NCI-H2081 (cell line): Measurements from ENCODE around the gene VCPKMT.

Experiments
- DNase-seq, 2 experiments: peaks; one replicate each; lab custom pipeline; 2025; lab: John Stamatoyannopoulos, UW

VCPKMT gene

GRCh38 chr14:50116181-50116956, at the start of gene VCPKMT:
Gene VCPKMT, minus strand, starts transcription at chr14:50116572. Its CDS starts 20 bp downstream, at chr14:50116552.
- DNase-seq = peak; percentile 93 to 96

GRCh38 chr14:50156111-50156510, 39.7 kb upstream of the VCPKMT start:
- DNase-seq = no peak

- DNase-seq = no peak
Measured at GRCh38 chr14:50148799-50149198, 32.4 kb upstream of the VCPKMT start.

- no peak for DNase-seq
Measured at GRCh38 chr14:50139192-50139591, 22.8 kb upstream of the VCPKMT start.

GRCh38 chr14:50127802-50128201, 11.4 kb upstream of the VCPKMT start:
- no peak for DNase-seq

GRCh38 chr14:50123062-50123461, 6.7 kb upstream of the VCPKMT start:
- DNase-seq = peak; percentile 65 to 87

- no peak for DNase-seq
Measured at GRCh38 chr14:50122291-50122690, 5.9 kb upstream of the VCPKMT start.

GRCh38 chr14:50121486-50121885, 5.1 kb upstream of the VCPKMT start:
- peak in 1 of 2 experiments; percentile 30 for DNase-seq

- DNase-seq = no peak
Measured at GRCh38 chr14:50117456-50117855, 1.1 kb upstream of the VCPKMT start.

- DNase-seq = no peak
Measured at GRCh38 chr14:50116966-50117365, 594 bp upstream of the VCPKMT start.

- no peak for DNase-seq
Measured at GRCh38 chr14:50113381-50114035, 2.9 kb downstream of the VCPKMT start.

- DNase-seq = no peak
Measured at GRCh38 chr14:50110323-50111037, 5.9 kb downstream of the VCPKMT start.

- peak in 1 of 2 experiments; percentile 9 for DNase-seq
Measured at GRCh38 chr14:50109342-50109741, 7.0 kb downstream of the VCPKMT start.

- DNase-seq = no peak
Measured at GRCh38 chr14:50107850-50108249, 8.5 kb downstream of the VCPKMT start.

GRCh38 chr14:50106178-50106577, 10.2 kb downstream of the VCPKMT start:
- no peak for DNase-seq

GRCh38 chr14:50103558-50103957, 12.8 kb downstream of the VCPKMT start:
- DNase-seq = no peak

- no peak for DNase-seq
Measured at GRCh38 chr14:50101417-50101816, 15.0 kb downstream of the VCPKMT start.

GRCh38 chr14:50100805-50101204, 15.6 kb downstream of the VCPKMT start:
- no peak for DNase-seq

- DNase-seq = no peak
Measured at GRCh38 chr14:50099335-50099734, 17.0 kb downstream of the VCPKMT start.

GRCh38 chr14:50095895-50096294, 20.5 kb downstream of the VCPKMT start:
- DNase-seq = no peak

- DNase-seq = no peak
Measured at GRCh38 chr14:50094056-50094755, 22.2 kb downstream of the VCPKMT start.

- no peak for DNase-seq
Measured at GRCh38 chr14:50093496-50093895, 22.9 kb downstream of the VCPKMT start.
